A549 (cell line): ENCODE results near the gene BPIFB1.

Experiments
- ESRRA ChIP-seq: fragments of 150-350 bp; IDR thresholded peaks from 2 replicates; pipeline ENCODE4 v1.6.1; 2014; ENCODE audit warnings: mild to moderate bottlenecking, low read length, borderline replicate concordance
- JUN ChIP-seq, 2 experiments: fragments of >200 bp; sonication (Bioruptor Twin); formaldehyde crosslinking; IDR thresholded peaks; 2 replicates in 1 of 2; 3 replicates in 1 of 2; pipeline ENCODE4 v1.6.1; 2016 to 2017
- MAZ ChIP-seq: fragments of 150-350 bp; IDR thresholded peaks from 2 replicates; pipeline ENCODE4 v1.6.1; 2014; ENCODE audit warnings: antibody characterized with exemption, low read depth, low read length, borderline replicate concordance
- NFE2L2 ChIP-seq: fragments of 150-350 bp; conservative IDR thresholded peaks from 2 replicates; pipeline ENCODE4 v1.6.1; 2014; ENCODE audit warnings: low read length
- POLR2A ChIP-seq: IDR thresholded peaks from 2 replicates; pipeline ENCODE4 v1.6.1; 2012; ENCODE audit warnings: mild to moderate bottlenecking, low read length
- RCOR1 ChIP-seq: fragments of 150-350 bp; IDR thresholded peaks from 2 replicates; pipeline ENCODE4 v1.6.1; 2014; ENCODE audit warnings: antibody characterized with exemption, low read length, low read depth
- TF ChIP-seq, protein P1 (sequence below): fragments of >200 bp; sonication (Bioruptor Twin); formaldehyde crosslinking; IDR thresholded peaks from 3 replicates; pipeline ENCODE4 v1.5.1; 2016
- TF ChIP-seq, protein P2 (sequence below): IDR thresholded peaks from 2 replicates; pipeline ENCODE4 v1.6.1; 2012
- TF ChIP-seq, protein P3 (sequence below): fragments of 200-600 bp; sonication (generic); IDR thresholded peaks from 2 replicates; pipeline ENCODE4 v1.6.1; 2016; ENCODE audit warnings: antibody characterized with exemption, mild to moderate bottlenecking, moderate library complexity

DNA sequence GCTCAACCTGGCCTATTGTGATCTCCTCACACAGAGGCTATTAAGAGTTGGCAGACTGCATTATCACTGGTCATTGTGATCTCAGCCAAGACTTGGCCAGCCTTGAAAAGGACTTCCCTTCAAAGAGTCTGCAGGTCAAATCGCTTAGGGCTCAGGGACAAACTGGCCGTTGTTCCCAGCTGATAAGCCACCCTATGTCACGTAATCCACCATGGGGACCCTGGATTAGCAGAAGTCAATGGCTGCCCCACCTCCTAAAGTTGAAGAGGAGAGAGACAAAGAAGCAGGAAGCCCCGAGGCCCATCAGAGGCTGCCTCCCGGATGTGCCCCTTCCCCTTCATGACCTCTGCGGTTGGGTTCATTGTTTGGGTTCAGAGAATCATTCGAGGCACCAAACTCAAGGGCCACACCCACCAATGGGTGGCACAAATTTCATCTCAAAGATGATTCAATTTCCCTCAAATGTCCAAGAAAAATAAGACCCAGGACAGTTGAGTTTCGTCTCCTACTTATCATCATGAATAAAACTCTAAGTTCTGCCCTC, 56.6 kb downstream of the BPIFB1 start:
- TF ChIP-seq ESRRA (no peak), MAZ (no peak), POLR2A (no peak), JUN (IDR thresholded peaks at IDR 0.05) (no peak), NFE2L2 (no peak), RCOR1 (no peak)
- TF ChIP-seq, protein P1, sequence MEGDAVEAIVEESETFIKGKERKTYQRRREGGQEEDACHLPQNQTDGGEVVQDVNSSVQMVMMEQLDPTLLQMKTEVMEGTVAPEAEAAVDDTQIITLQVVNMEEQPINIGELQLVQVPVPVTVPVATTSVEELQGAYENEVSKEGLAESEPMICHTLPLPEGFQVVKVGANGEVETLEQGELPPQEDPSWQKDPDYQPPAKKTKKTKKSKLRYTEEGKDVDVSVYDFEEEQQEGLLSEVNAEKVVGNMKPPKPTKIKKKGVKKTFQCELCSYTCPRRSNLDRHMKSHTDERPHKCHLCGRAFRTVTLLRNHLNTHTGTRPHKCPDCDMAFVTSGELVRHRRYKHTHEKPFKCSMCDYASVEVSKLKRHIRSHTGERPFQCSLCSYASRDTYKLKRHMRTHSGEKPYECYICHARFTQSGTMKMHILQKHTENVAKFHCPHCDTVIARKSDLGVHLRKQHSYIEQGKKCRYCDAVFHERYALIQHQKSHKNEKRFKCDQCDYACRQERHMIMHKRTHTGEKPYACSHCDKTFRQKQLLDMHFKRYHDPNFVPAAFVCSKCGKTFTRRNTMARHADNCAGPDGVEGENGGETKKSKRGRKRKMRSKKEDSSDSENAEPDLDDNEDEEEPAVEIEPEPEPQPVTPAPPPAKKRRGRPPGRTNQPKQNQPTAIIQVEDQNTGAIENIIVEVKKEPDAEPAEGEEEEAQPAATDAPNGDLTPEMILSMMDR, result no peak
- TF ChIP-seq, protein P2, sequence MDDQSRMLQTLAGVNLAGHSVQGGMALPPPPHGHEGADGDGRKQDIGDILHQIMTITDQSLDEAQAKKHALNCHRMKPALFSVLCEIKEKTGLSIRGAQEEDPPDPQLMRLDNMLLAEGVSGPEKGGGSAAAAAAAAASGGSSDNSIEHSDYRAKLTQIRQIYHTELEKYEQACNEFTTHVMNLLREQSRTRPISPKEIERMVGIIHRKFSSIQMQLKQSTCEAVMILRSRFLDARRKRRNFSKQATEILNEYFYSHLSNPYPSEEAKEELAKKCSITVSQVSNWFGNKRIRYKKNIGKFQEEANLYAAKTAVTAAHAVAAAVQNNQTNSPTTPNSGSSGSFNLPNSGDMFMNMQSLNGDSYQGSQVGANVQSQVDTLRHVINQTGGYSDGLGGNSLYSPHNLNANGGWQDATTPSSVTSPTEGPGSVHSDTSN, result no peak
- TF ChIP-seq, protein P3, sequence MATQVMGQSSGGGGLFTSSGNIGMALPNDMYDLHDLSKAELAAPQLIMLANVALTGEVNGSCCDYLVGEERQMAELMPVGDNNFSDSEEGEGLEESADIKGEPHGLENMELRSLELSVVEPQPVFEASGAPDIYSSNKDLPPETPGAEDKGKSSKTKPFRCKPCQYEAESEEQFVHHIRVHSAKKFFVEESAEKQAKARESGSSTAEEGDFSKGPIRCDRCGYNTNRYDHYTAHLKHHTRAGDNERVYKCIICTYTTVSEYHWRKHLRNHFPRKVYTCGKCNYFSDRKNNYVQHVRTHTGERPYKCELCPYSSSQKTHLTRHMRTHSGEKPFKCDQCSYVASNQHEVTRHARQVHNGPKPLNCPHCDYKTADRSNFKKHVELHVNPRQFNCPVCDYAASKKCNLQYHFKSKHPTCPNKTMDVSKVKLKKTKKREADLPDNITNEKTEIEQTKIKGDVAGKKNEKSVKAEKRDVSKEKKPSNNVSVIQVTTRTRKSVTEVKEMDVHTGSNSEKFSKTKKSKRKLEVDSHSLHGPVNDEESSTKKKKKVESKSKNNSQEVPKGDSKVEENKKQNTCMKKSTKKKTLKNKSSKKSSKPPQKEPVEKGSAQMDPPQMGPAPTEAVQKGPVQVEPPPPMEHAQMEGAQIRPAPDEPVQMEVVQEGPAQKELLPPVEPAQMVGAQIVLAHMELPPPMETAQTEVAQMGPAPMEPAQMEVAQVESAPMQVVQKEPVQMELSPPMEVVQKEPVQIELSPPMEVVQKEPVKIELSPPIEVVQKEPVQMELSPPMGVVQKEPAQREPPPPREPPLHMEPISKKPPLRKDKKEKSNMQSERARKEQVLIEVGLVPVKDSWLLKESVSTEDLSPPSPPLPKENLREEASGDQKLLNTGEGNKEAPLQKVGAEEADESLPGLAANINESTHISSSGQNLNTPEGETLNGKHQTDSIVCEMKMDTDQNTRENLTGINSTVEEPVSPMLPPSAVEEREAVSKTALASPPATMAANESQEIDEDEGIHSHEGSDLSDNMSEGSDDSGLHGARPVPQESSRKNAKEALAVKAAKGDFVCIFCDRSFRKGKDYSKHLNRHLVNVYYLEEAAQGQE, result no peak
